ENCODE data around the gene SDHAF2.

- TF ChIP-seq EZH2 (IDR thresholded peaks at IDR 0.05; ENCODE audit: insufficient read depth, poor library complexity, severe bottlenecking) (no peak), EZH2phosphoT487 (IDR thresholded peaks at IDR 0.05; ENCODE audit: insufficient read depth, low read depth) (no peak)
Observed at GRCh38 chr11:61447601-61448551, 18.0 kb downstream of the SDHAF2 start.
